Effector memory CD4-positive, alpha-beta T cell (primary cell): ENCODE results near the gene TMC4.
A peak's percentile ranks its signal among the peaks of the same experiment; 100 is the strongest.
"Not testable (repeated sequence)": the region's sequence is repeated elsewhere in the genome, so short reads cannot be mapped to it uniquely, and the experiment has no call there.

Source experiments
- DNase-seq, 3 donors: peaks; one replicate each; pipeline ENCODE4 v3.0.0-alpha.2; 2020
- H3K27ac ChIP-seq: 2 replicates; pipeline ENCODE4 v1.7.0; 2013; ENCODE audit warnings: mild to moderate bottlenecking, low read length, moderate library complexity; ENCODE audit not compliant: insufficient read depth, poor library complexity, severe bottlenecking
- H3K27me3 ChIP-seq: replicated peaks from 2 replicates; pipeline ENCODE4 v1.7.0; 2013; ENCODE audit warnings: mild to moderate bottlenecking, low read length; ENCODE audit not compliant: insufficient read depth, control insufficient read depth, poor library complexity, severe bottlenecking
- H3K36me3 ChIP-seq: 2 replicates; pipeline ENCODE4 v1.7.0; 2013; ENCODE audit warnings: mild to moderate bottlenecking, low read length, moderate library complexity; ENCODE audit not compliant: control insufficient read depth, insufficient read depth
- H3K4me1 ChIP-seq: 2 replicates; pipeline ENCODE4 v1.7.0; 2013; ENCODE audit warnings: low read length, mild to moderate bottlenecking; ENCODE audit not compliant: control insufficient read depth, insufficient read depth, poor library complexity, severe bottlenecking
- H3K4me3 ChIP-seq: 2 replicates; pipeline ENCODE4 v1.7.0; 2013; ENCODE audit warnings: low read length, low read depth, mild to moderate bottlenecking; ENCODE audit not compliant: insufficient read depth, poor library complexity, severe bottlenecking
- H3K9me3 ChIP-seq: 2 replicates; pipeline ENCODE4 v1.7.0; 2013; ENCODE audit warnings: mild to moderate bottlenecking, low read length, moderate library complexity; ENCODE audit not compliant: control insufficient read depth

The TMC4 gene

GRCh38 chr19:54180691-54181091 is 7.7 kb upstream of the TMC4 start:
- Histone ChIP-seq H3K4me3 (no peak overlapping the region), H3K27ac (no peak overlapping the region), H3K36me3 (peaks cover 13% of the 10 kb centered on the region), H3K4me1 (no peaks in the 10 kb centered on the region), H3K27me3 (no peaks in the 10 kb centered on the region), H3K9me3 (no peaks in the 10 kb centered on the region)
- no peak for DNase-seq

GRCh38 chr19:54179921-54180461 is 7.0 kb upstream of the TMC4 start:
- no peak overlapping the region for H3K4me3 ChIP-seq
- peaks cover 13% of the 10 kb centered on the region for H3K36me3 ChIP-seq
- no peaks in the 10 kb centered on the region for H3K27me3 ChIP-seq
- H3K9me3 ChIP-seq: no peaks in the 10 kb centered on the region
- no peaks in the 10 kb centered on the region for H3K4me1 ChIP-seq
- DNase-seq: no peak
- H3K27ac ChIP-seq: no peak overlapping the region

GRCh38 chr19:54179262-54179852 is 6.4 kb upstream of the TMC4 start:
- H3K4me3 ChIP-seq: no peak overlapping the region
- no peaks in the 10 kb centered on the region for H3K4me1 ChIP-seq
- H3K9me3 ChIP-seq: no peaks in the 10 kb centered on the region
- no peak for DNase-seq
- no peak overlapping the region for H3K27ac ChIP-seq
- H3K36me3 ChIP-seq: peaks cover 13% of the 10 kb centered on the region
- H3K27me3 ChIP-seq: no peaks in the 10 kb centered on the region

- Histone ChIP-seq H3K27ac (no peak overlapping the region), H3K27me3 (no peaks in the 10 kb centered on the region), H3K36me3 (peaks cover 13% of the 10 kb centered on the region), H3K9me3 (no peaks in the 10 kb centered on the region), H3K4me3 (no peak overlapping the region), H3K4me1 (no peaks in the 10 kb centered on the region)
- DNase-seq: no peak
Observed at GRCh38 chr19:54178581-54179261, 5.8 kb upstream of the TMC4 start.

- Histone ChIP-seq H3K4me1 (peaks cover 6% of the 10 kb centered on the region), H3K9me3 (no peaks in the 10 kb centered on the region), H3K27me3 (no peaks in the 10 kb centered on the region), H3K36me3 (peaks cover 3% of the 10 kb centered on the region), H3K4me3 (no peak overlapping the region), H3K27ac (no peak overlapping the region)
- DNase-seq: no peak
Observed at GRCh38 chr19:54173951-54174834, 1.2 kb upstream of the TMC4 start.

GRCh38 chr19:54173359-54173699 is 369 bp upstream of the TMC4 start:
- no peak for DNase-seq
- Histone ChIP-seq H3K4me1 (peaks cover 8% of the 10 kb centered on the region), H3K9me3 (no peaks in the 10 kb centered on the region), H3K27me3 (no peaks in the 10 kb centered on the region), H3K27ac (no peak overlapping the region), H3K4me3 (no peak overlapping the region), H3K36me3 (peaks cover 3% of the 10 kb centered on the region)

GRCh38 chr19:54171736-54172431 is 1.1 kb downstream of the TMC4 start:
- not testable (repeated sequence) for H3K36me3 ChIP-seq, DNase-seq, H3K27ac ChIP-seq, H3K4me3 ChIP-seq, H3K9me3 ChIP-seq, H3K27me3 ChIP-seq
- H3K4me1 ChIP-seq: peaks cover 10% of the 10 kb centered on the region

- DNase-seq: no peak
- peaks cover 15% of the 10 kb centered on the region for H3K4me1 ChIP-seq
- no peak overlapping the region for H3K4me3 ChIP-seq
- H3K9me3 ChIP-seq: no peaks in the 10 kb centered on the region
- no peaks in the 10 kb centered on the region for H3K36me3 ChIP-seq
- H3K27me3 ChIP-seq: no peaks in the 10 kb centered on the region
- H3K27ac ChIP-seq: no peak overlapping the region
Observed at GRCh38 chr19:54169149-54169740, 3.7 kb downstream of the TMC4 start.

- H3K27ac ChIP-seq: no peak overlapping the region
- DNase-seq: peak; percentile 69 to 84 (median 81)
- no peaks in the 10 kb centered on the region for H3K36me3 ChIP-seq
- peaks cover 22% of the 10 kb centered on the region for H3K4me1 ChIP-seq
- no peak overlapping the region for H3K4me3 ChIP-seq
- no peaks in the 10 kb centered on the region for H3K27me3 ChIP-seq
- no peaks in the 10 kb centered on the region for H3K9me3 ChIP-seq
Observed at GRCh38 chr19:54168174-54168917, 4.6 kb downstream of the TMC4 start.
